Stimulated activated CD4-positive, alpha-beta T cell treated with anti-CD3 and anti-CD28 coated beads, Interleukin-4, amount 100 ng/mL, for 24 hours (primary cell): ENCODE measurements around the gene NR6A1.

ENCODE experiments used
- DNase-seq: peaks from one replicate; pipeline ENCODE4 v3.0.0-alpha.2; 2020

The NR6A1 gene

GRCh38 chr9:124771021-124771866 lies at the start of gene NR6A1:
TSS of gene NR6A1 (minus strand) at chr9:124771311.
- peak; percentile 96 for DNase-seq

GRCh38 chr9:124818431-124819281 lies 47.5 kb upstream of the NR6A1 start:
- no peak for DNase-seq

- no peak for DNase-seq
Observed at GRCh38 chr9:124815601-124816000, 44.5 kb upstream of the NR6A1 start.

GRCh38 chr9:124814164-124814535 lies 43.0 kb upstream of the NR6A1 start:
- no peak for DNase-seq

GRCh38 chr9:124813501-124814163 lies 42.5 kb upstream of the NR6A1 start:
- no peak for DNase-seq

GRCh38 chr9:124813041-124813440 lies 41.9 kb upstream of the NR6A1 start:
- DNase-seq, result no peak

- DNase-seq, result no peak
Observed at GRCh38 chr9:124812441-124812876, 41.3 kb upstream of the NR6A1 start.

GRCh38 chr9:124810663-124811355 lies 39.7 kb upstream of the NR6A1 start:
- DNase-seq, result no peak

GRCh38 chr9:124809741-124810500 lies 38.8 kb upstream of the NR6A1 start:
- DNase-seq, result no peak

GRCh38 chr9:124809211-124809610 lies 38.1 kb upstream of the NR6A1 start:
- DNase-seq, result no peak

GRCh38 chr9:124808246-124808956 lies 37.3 kb upstream of the NR6A1 start:
- DNase-seq, result no peak

GRCh38 chr9:124805186-124805585 lies 34.1 kb upstream of the NR6A1 start:
- DNase-seq, result no peak

GRCh38 chr9:124803911-124804310 lies 32.8 kb upstream of the NR6A1 start:
- no peak for DNase-seq

GRCh38 chr9:124802426-124802825 lies 31.3 kb upstream of the NR6A1 start:
- no peak for DNase-seq

GRCh38 chr9:124801356-124801755 lies 30.2 kb upstream of the NR6A1 start:
- DNase-seq, result no peak

- no peak for DNase-seq
Observed at GRCh38 chr9:124800306-124801259, 29.5 kb upstream of the NR6A1 start.

GRCh38 chr9:124799274-124800006 lies 28.3 kb upstream of the NR6A1 start:
- DNase-seq, result no peak

- DNase-seq, result no peak
Observed at GRCh38 chr9:124797343-124798103, 26.4 kb upstream of the NR6A1 start.
